NCI-H1048 (cell line): ENCODE measurements around the gene VMP1.
"Not testable (repeated sequence)": the region's sequence is repeated elsewhere in the genome, so short reads cannot be mapped to it uniquely, and the experiment has no call there.

Experiments
- DNase-seq: peaks from one replicate; lab custom pipeline; 2025; lab: John Stamatoyannopoulos, UW

VMP1 gene

DNA sequence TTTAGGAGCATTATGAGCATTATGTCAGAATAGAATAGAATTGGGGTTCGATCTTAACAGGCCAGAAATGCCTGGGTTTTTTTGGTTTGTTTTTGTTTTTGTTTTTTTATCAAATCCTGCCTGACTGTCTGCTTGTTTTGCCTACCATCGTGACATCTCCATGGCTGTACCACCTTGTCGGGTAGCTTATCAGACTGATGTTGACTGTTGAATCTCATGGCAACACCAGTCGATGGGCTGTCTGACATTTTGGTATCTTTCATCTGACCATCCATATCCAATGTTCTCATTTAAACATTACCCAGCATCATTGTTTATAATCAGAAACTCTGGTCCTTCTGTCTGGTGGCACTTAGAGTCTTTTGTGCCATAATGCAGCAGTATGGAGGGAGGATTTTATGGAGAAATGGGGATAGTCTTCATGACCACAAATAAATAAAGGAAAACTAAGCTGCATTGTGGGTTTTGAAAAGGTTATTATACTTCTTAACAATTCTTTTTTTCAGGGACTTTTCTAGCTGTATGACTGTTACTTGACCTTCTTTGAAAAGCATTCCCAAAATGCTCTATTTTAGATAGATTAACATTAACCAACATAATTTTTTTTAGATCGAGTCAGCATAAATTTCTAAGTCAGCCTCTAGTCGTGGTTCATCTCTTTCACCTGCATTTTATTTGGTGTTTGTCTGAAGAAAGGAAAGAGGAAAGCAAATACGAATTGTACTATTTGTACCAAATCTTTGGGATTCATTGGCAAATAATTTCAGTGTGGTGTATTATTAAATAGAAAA is 133.8 kb downstream of the VMP1 start:
- not testable (repeated sequence) for DNase-seq

DNA sequence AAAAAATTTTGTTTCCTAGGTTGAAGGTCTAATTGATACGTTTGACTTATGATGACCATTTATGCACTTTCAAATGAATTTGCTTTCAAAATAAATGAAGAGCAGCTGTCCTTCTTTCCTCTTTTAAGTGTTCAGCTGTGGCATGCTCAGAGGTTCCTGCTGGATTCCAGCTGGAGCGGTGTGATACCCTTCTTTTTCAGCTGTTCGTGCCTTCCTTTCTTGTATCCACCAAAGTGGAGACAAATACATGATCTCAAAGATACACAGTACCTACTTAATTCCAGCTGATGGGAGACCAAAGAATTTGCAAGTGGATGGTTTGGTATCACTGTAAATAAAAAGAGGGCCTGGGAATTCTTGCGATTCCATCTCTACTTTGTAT is 134.4 kb downstream of the VMP1 start:
- not testable (repeated sequence) for DNase-seq

- DNase-seq = no peak
Measured at GRCh38 chr17:59842901-59843652, 135.6 kb downstream of the VMP1 start.

DNA sequence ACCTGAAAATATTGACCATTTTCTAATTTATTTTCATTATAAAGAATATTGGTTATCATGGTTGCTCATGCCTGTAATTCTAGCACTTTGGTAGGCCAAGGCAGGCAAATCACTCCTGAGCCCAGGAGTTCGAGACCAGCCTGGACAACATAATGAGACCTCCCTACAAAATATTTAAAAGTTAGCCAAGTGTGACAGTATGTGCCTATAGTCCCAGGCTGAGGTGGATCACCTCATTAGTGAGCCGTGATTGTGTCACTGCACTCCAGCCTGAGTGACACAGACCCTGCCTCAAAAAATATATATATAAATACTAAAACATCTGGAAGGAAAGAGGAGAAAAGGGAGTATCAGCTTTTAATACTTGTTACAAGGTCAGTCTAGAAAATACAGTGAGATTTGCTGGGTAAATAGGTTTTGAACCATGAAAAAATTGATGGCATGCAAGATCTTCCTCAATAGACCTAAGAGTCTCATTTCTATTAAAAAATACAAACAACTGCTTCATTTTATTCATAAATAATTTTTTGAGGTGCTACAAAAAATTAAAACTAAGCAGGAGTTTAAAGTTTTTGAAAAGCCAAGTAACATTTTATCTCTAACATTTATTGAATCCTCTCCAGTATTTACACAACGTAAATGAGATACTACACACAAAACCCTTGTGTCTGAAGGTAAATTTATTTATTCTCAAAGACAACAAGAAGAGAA is 137.6 kb downstream of the VMP1 start:
- DNase-seq = no peak

DNA sequence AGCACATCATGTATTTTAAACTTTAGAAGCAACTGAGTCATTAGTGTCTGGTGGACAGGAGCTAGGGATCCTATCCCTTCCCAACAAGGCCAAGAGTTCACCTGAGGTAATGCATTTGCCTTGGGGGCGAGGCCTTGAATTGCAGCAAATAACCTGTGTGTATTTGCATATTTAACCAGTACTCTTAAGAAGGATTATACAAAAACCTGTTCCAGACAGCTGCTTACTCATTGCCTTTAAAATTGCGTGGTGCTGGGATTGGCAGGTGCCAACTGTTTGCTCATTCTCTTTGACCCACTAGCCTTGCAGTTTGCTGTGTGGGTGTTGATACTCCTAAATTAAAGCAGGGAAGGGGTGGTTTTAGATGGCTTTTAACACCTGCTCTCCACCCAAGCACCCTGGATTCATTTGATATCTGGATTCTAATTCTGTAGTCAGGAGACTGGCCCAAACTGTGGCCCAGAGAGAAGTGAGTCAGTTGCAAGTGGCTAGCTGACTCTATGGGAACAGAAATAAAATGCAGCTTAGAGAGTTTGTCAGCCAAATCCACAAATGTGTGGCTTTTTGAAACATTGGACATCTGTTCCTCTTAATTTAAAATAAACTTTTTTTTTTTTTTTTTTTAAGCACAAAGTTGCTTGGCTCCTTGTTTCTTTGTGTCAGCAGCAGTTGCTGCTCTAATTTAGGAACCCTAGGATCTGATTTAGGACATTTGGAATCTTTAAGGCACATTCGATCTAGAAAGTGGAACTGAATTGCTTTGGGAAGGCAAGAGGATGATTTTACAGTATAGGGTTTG is 138.3 kb downstream of the VMP1 start:
- DNase-seq = peak; percentile 94

- DNase-seq = peak; percentile 79
Measured at GRCh38 chr17:59846394-59847165, 139.1 kb downstream of the VMP1 start.

- DNase-seq = no peak
Measured at GRCh38 chr17:59848385-59848668, 140.9 kb downstream of the VMP1 start.

DNA sequence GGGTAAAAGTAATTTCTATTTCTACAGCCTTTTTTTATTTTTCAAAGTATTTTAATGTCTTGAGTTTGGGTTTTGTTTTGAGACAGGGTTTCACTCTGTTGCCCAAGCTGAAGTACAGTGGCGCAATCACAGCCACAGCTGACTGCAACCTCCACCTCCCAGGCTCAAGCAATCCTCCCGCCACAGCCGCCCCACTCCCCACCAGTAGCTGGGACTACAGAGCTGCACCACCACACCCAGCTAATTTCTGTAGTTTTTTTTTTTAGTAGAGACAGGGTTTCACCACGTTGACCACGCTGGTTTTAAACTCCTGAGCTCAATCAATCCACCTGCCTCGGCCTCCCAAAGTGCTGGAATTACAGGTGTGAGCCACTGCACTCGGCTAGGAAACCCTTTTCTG is 141.3 kb downstream of the VMP1 start:
- DNase-seq = no peak

DNA sequence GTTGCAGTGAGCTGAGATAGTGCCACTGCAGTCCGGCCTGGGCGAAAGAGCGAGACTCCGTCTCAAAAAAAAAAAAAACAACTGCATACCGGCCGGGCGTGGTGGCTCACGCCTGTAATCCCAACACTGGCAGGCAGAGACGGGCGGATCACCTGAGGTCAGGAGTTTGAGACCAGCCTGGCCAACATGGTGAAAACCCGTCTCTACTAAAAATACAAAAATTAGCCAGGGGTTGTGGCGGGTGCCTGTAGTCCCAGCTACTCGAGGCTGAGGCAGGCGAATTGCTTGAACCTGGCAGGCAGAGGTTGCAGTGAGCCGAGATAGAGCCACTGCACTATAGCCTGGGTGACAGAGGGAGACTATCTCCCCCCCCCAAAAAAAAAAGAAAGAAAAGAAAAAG is 142.9 kb downstream of the VMP1 start:
- not testable (repeated sequence) for DNase-seq

DNA sequence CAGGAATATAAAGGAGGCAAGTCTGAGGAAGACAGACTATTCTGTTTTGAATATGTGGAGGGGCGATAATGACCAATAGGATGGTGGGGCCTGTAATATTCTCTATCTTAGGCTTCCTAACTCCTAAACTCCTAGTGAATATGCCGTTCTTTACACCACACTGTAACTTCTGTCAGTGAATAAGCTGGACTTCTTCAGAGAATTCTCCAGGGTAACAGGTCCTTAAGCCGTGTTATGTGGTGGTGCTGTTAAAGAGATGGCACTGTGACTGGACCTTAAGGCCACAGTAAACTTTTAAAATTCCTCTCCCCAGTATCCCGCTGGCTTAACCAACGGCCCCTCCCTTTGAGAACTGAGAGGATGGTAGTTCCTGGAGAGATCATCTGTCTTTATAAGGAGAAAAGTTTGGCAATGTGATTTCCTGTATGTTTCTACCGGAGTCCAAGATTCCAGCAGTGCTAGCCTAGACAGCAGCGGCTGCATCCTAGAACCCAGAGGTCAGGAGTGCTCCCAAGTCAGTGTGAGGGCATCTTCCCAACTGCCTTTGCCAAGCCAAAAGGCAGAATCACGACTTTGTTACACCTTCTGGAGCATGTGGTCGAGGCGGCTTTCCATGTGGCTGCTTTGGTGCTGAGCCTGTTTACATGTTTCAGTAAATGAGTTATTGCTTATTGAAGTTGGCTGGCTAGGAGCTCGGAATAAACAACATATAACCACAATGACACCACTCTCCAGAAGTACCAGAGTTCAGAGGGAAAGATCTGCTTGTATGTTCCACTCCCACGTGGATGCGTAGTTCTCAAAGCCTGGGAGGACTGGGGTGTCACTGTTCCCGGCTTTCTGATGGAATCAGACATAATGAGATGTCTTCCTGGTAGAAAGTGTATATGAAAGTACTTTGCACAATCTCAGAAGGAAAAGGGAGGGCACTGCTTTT is 144.3 kb downstream of the VMP1 start:
- no peak for DNase-seq

DNA sequence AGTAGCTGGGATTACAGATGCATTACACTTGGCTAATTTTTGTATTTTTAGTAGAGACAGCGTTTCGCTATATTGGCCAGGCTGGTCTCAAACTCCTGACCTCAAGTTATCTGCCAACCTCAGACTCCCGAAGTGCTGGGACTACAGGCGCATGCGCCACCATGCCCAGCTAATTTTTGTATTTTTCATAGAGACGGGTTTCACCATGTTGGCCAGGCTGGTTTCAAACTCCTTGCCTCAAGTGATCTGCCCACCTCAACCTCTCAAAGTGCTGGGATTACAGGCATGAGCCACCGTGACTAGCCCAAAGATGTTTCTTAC is 145.4 kb downstream of the VMP1 start:
- DNase-seq = not testable (repeated sequence)

DNA sequence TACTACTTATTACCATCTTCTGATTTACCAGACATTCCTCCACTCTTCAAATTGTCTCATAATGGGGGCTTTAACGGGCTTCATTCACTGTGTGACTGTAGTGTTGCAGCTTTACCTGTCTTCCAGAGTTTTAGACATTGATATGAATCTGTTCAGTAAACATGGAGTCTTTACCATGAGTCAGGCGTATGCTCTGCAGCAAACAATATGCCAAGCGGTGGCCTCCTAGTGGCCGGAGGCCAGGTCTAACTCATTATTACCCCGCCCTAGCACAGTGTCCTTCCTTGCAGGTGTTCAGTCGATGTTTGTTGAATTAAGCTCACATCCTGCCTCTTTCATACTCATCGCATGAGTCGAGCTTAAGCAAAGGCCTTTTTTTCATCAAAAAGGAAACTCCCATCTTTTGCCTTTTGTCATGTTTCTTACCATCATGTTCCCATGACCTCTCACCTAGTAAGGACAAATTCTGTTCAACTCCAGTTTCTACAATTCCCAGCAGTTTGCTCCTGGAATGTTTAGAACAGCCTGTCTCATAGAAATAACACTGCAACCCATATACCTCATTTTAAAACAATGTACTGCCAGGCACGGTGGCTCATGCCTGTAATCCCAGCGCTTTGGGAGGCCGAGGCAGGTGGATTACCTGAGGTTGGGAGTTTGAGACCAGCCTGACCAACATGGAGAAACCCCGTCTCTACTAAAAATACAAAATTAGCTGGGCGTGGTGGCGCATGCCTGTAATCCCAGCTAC is 145.9 kb downstream of the VMP1 start:
- no peak for DNase-seq

DNA sequence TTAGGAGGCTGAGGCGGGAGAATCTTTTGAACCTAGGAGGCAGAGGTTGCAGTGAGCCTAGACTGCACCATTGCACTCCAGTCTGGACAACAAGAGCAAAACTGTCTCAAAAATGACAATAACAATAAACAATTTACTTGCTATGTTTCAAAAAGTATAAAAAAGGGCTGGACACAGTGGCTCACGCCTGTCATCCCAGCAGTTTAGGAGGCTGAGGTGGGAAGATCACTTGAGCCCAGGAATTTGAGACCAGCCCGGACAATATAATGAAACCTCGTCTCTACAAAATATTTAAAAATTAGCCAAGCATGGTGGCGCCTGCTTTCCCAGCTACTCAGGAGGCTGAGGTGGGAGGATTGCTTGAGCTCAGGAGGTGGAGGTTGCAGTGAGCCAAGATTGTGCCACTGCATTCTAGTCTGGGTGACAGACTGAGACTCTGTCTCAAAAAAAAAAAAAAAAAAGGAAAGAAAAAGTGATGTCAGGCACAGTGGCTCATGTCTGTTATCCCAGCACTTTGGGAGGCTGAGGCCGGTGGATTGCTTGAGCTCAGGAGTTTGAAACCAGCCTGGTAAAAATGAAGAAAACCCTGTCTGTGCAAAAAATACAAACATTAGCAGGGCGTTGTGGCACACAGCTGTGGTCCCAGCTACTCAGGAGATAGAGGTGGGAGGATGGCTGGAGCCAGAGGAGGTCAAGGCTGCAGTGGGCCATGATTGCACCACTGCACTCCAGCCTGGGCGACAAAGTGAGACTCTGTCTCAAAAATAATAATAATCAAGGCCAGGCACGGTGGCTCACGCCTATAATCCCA is 146.7 kb downstream of the VMP1 start:
- DNase-seq = not testable (repeated sequence)

GRCh38 chr17:59856859-59857794 is 149.7 kb downstream of the VMP1 start:
- DNase-seq = no peak

- DNase-seq = no peak
Measured at GRCh38 chr17:59858167-59858816, 150.8 kb downstream of the VMP1 start.

GRCh38 chr17:59858932-59859331 is 151.5 kb downstream of the VMP1 start:
- DNase-seq = no peak

- no peak for DNase-seq
Measured at GRCh38 chr17:59859444-59860025, 152.1 kb downstream of the VMP1 start.
